Measurements from ENCODE around the gene CGA. TPM values are rescaled to one million over a fixed set of nuclear protein-coding genes. Genes with fewer than 3 reads are reported as not detected.
"Not testable (repeated sequence)": the region's sequence is repeated elsewhere in the genome, so short reads cannot be mapped to it uniquely, and the experiment has no call there.

CGA gene
- 0.04 TPM for polyA plus RNA-seq (2013, experiment 1 of 2)
- polyA plus RNA-seq (2013, experiment 2 of 2), result 0.08 TPM

DNA sequence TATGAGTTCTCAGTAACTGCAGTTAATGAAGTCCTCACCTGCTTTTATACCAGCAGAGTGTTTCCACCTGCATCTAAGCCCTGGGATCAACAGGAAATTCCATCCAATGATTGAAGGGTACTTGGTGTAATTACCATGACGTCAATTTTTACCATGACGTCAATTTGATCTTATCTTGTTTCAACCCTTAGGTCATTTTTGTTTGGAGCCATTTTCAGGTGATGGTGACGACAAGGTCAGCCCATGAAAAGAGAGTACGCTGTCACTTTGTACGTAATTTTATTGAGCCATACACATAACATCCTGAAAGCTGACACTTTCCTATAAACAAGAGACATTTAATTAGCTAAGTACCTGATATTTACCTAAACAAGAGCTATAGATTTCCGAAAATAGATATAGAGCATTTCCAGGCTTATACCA lies at the start of gene CGA:
Gene CGA (minus strand): TSS at position 20 of the 423 bp plus-strand sequence. CDS start 6,906 bp downstream, outside the sequence.
- Histone ChIP-seq H3K14ac (ENCODE audit: low read length in 2 of 2) (no peak within 1 kb of the TSS), H3K36me3 (ENCODE audit: control insufficient read depth in 1 of 2, insufficient read depth in 2 of 2, low read depth in 1 of 2, low read length in 2 of 2) (no peaks in the 10 kb centered on the region), H3K27ac (ENCODE audit: low read length, poor library complexity, severe bottlenecking) (no peak within 1 kb of the TSS), H2AFZ (ENCODE audit: low read depth, low read length) (no peak within 1 kb of the TSS), H4K91ac (ENCODE audit: low read length) (no peak within 1 kb of the TSS), H3K27me3 (ENCODE audit: control insufficient read depth in 1 of 2, insufficient read depth in 1 of 2, low read length in 2 of 2) (peaks cover 0 to 15% of the 10 kb centered on the region in 2 experiments), H3K4me1 (ENCODE audit: control insufficient read depth, insufficient read depth, low read depth, low read length) (no peaks in the 10 kb centered on the region), H3K4me2 (ENCODE audit: low read length, poor library complexity, severe bottlenecking) (no peak within 1 kb of the TSS), H2BK12ac (ENCODE audit: low read length in 2 of 2) (no peak within 1 kb of the TSS), H2AK5ac (ENCODE audit: low read length, severe bottlenecking) (no peak within 1 kb of the TSS), H4K8ac (ENCODE audit: low read length) (no peak within 1 kb of the TSS), H3K79me1 (replicated peaks; ENCODE audit: low read length, poor library complexity, severe bottlenecking) (no peaks in the 10 kb centered on the region), H3K9me3 (ENCODE audit: control insufficient read depth, low read length) (no peaks in the 10 kb centered on the region), H3K23ac (ENCODE audit: low read length in 2 of 2) (no peak within 1 kb of the TSS), H2BK120ac (ENCODE audit: low read depth, low read length) (no peak within 1 kb of the TSS), H3K9ac (ENCODE audit: low read length) (no peak within 1 kb of the TSS), H2BK5ac (ENCODE audit: low read depth, low read length, poor library complexity, severe bottlenecking) (no peak within 1 kb of the TSS), H2BK15ac (ENCODE audit: low read depth, poor library complexity, severe bottlenecking) (no peak within 1 kb of the TSS), H3K4ac (ENCODE audit: low read depth in 1 of 2, low read length in 2 of 2) (no peak within 1 kb of the TSS), H3K18ac (ENCODE audit: low read depth in 1 of 2, low read length in 2 of 2) (no peak within 1 kb of the TSS), H3K4me3 (ENCODE audit: insufficient read depth in 1 of 2, low read depth in 1 of 2, low read length in 2 of 2) (no peak within 1 kb of the TSS)
- no peak for DNase-seq
- WGBS, result 70% methylated on average over 5 of the region's 6 CpGs

DNA sequence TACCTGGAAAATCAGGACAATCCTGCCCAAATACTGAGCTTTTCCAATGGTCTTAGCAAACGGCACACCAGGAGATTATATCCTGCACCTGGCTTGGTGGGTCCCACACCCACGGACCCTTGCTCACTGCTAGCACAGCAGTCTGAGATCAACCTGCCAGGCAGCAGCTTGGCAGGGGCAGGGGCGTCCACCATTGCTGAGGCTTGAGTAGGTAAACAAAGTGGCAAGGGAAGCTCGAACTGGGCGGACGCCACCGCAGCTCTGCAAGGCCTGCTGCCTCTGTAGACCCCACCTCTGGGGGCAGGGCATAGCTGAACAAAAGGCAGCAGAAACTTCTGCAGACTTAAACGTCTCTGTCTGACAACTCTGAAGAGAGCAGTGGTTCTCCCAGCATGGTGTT lies 45.0 kb upstream of the CGA start:
- H3K23ac ChIP-seq (ENCODE audit: low read length in 2 of 2); H3K18ac ChIP-seq (ENCODE audit: low read depth in 1 of 2, low read length in 2 of 2); H2BK120ac ChIP-seq (ENCODE audit: low read depth, low read length); H3K36me3 ChIP-seq (ENCODE audit: control insufficient read depth in 1 of 2, insufficient read depth in 2 of 2, low read depth in 1 of 2, low read length in 2 of 2); H3K79me1 ChIP-seq (replicated peaks; ENCODE audit: low read length, poor library complexity, severe bottlenecking); H2BK5ac ChIP-seq (ENCODE audit: low read depth, low read length, poor library complexity, severe bottlenecking); H2AFZ ChIP-seq (ENCODE audit: low read depth, low read length); H2BK12ac ChIP-seq (ENCODE audit: low read length in 2 of 2); DNase-seq; H3K27ac ChIP-seq (ENCODE audit: low read length, poor library complexity, severe bottlenecking); H2AK5ac ChIP-seq (ENCODE audit: low read length, severe bottlenecking); H3K4me1 ChIP-seq (ENCODE audit: control insufficient read depth, insufficient read depth, low read depth, low read length); H4K8ac ChIP-seq (ENCODE audit: low read length); H3K27me3 ChIP-seq (ENCODE audit: control insufficient read depth in 1 of 2, insufficient read depth in 1 of 2, low read length in 2 of 2); H3K9me3 ChIP-seq (ENCODE audit: control insufficient read depth, low read length); H3K14ac ChIP-seq (ENCODE audit: low read length in 2 of 2); H3K9ac ChIP-seq (ENCODE audit: low read length); H2BK15ac ChIP-seq (ENCODE audit: low read depth, poor library complexity, severe bottlenecking); H3K4me3 ChIP-seq (ENCODE audit: insufficient read depth in 1 of 2, low read depth in 1 of 2, low read length in 2 of 2); H3K4me2 ChIP-seq (ENCODE audit: low read length, poor library complexity, severe bottlenecking); H3K4ac ChIP-seq (ENCODE audit: low read depth in 1 of 2, low read length in 2 of 2): not testable (repeated sequence)
- peak overlapping the region; percentile 11 for H4K91ac ChIP-seq (ENCODE audit: low read length)
- WGBS, result 90% methylated on average over 8 of the region's 8 CpGs

DNA sequence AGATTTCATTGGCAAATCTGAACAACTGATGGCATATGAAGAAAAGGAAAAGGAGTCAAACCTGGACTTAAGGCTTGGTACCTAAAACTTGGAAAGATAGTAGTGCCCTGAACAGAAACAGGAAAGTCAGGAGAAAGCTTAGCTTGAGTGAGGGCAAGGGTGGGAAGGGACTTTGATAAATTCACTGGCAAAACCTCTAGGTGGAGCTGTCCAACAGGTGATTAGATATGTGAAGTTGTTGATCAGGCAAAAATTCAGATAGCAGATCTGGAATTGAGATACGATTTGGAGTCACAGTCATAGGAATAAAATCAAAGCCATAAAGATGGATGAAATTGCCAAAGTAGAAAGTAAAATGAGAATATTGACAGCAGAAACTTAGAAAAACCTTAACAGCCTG lies 44.3 kb upstream of the CGA start:
- peak; percentile 61 for DNase-seq
- H3K4ac ChIP-seq (ENCODE audit: low read depth in 1 of 2, low read length in 2 of 2), result no peak overlapping the region
- 43% methylated on average over 1 of the region's 1 CpG for WGBS

GRCh38 chr6:87136963-87137362 lies 42.1 kb upstream of the CGA start:
- Histone ChIP-seq H3K14ac (ENCODE audit: low read length in 2 of 2) (no peak overlapping the region), H2BK12ac (ENCODE audit: low read length in 2 of 2) (no peak overlapping the region), H3K27me3 (ENCODE audit: control insufficient read depth in 1 of 2, insufficient read depth in 1 of 2, low read length in 2 of 2) (peaks cover 0 to 7% of the 10 kb centered on the region in 2 experiments), H3K9me3 (ENCODE audit: control insufficient read depth, low read length) (no peaks in the 10 kb centered on the region), H3K36me3 (ENCODE audit: control insufficient read depth in 1 of 2, insufficient read depth in 2 of 2, low read depth in 1 of 2, low read length in 2 of 2) (no peaks in the 10 kb centered on the region), H3K9ac (ENCODE audit: low read length) (no peak overlapping the region), H2BK5ac (ENCODE audit: low read depth, low read length, poor library complexity, severe bottlenecking) (no peak overlapping the region), H4K8ac (ENCODE audit: low read length) (no peak overlapping the region), H2BK120ac (ENCODE audit: low read depth, low read length) (no peak overlapping the region), H2BK15ac (ENCODE audit: low read depth, poor library complexity, severe bottlenecking) (no peak overlapping the region), H3K4me1 (ENCODE audit: control insufficient read depth, insufficient read depth, low read depth, low read length) (no peaks in the 10 kb centered on the region), H3K18ac (ENCODE audit: low read depth in 1 of 2, low read length in 2 of 2) (no peak overlapping the region), H3K79me1 (replicated peaks; ENCODE audit: low read length, poor library complexity, severe bottlenecking) (no peaks in the 10 kb centered on the region), H2AK5ac (ENCODE audit: low read length, severe bottlenecking) (no peak overlapping the region), H4K91ac (ENCODE audit: low read length) (no peak overlapping the region), H3K23ac (ENCODE audit: low read length in 2 of 2) (no peak overlapping the region), H3K4me3 (ENCODE audit: insufficient read depth in 1 of 2, low read depth in 1 of 2, low read length in 2 of 2) (no peak overlapping the region), H3K27ac (ENCODE audit: low read length, poor library complexity, severe bottlenecking) (no peak overlapping the region), H2AFZ (ENCODE audit: low read depth, low read length) (no peak overlapping the region), H3K4ac (ENCODE audit: low read depth in 1 of 2, low read length in 2 of 2) (no peak overlapping the region), H3K4me2 (ENCODE audit: low read length, poor library complexity, severe bottlenecking) (no peak overlapping the region)
- no peak for DNase-seq
- WGBS, result 69% methylated on average over 1 of the region's 1 CpG

More for the DNA sequence above, 44.3 kb upstream of the CGA start:
- Histone ChIP-seq H2BK120ac (ENCODE audit: low read depth, low read length) (no peak overlapping the region), H2BK12ac (ENCODE audit: low read length in 2 of 2) (no peak overlapping the region), H3K79me1 (replicated peaks; ENCODE audit: low read length, poor library complexity, severe bottlenecking) (no peaks in the 10 kb centered on the region), H3K27me3 (ENCODE audit: control insufficient read depth in 1 of 2, insufficient read depth in 1 of 2, low read length in 2 of 2) (peaks cover 0 to 10% of the 10 kb centered on the region in 2 experiments), H3K14ac (ENCODE audit: low read length in 2 of 2) (no peak overlapping the region), H3K23ac (ENCODE audit: low read length in 2 of 2) (no peak overlapping the region), H2BK15ac (ENCODE audit: low read depth, poor library complexity, severe bottlenecking) (no peak overlapping the region), H2BK5ac (ENCODE audit: low read depth, low read length, poor library complexity, severe bottlenecking) (no peak overlapping the region), H3K18ac (ENCODE audit: low read depth in 1 of 2, low read length in 2 of 2) (no peak overlapping the region), H3K9me3 (ENCODE audit: control insufficient read depth, low read length) (no peaks in the 10 kb centered on the region), H3K27ac (ENCODE audit: low read length, poor library complexity, severe bottlenecking) (no peak overlapping the region), H3K4me1 (ENCODE audit: control insufficient read depth, insufficient read depth, low read depth, low read length) (no peaks in the 10 kb centered on the region), H3K4me2 (ENCODE audit: low read length, poor library complexity, severe bottlenecking) (no peak overlapping the region), H2AK5ac (ENCODE audit: low read length, severe bottlenecking) (no peak overlapping the region), H4K91ac (ENCODE audit: low read length) (no peak overlapping the region), H2AFZ (ENCODE audit: low read depth, low read length) (no peak overlapping the region), H3K9ac (ENCODE audit: low read length) (no peak overlapping the region), H4K8ac (ENCODE audit: low read length) (no peak overlapping the region), H3K4me3 (ENCODE audit: insufficient read depth in 1 of 2, low read depth in 1 of 2, low read length in 2 of 2) (no peak overlapping the region), H3K36me3 (ENCODE audit: control insufficient read depth in 1 of 2, insufficient read depth in 2 of 2, low read depth in 1 of 2, low read length in 2 of 2) (no peaks in the 10 kb centered on the region)
